Activated T-cell treated with anti-CD3 and anti-CD28 coated beads for 1 hour (primary cell): ENCODE measurements around the gene MAST1.
"Not testable (repeated sequence)": the region's sequence is repeated elsewhere in the genome, so short reads cannot be mapped to it uniquely, and the experiment has no call there.

Source experiments
- DNase-seq: peaks from one replicate; pipeline ENCODE4 v3.0.0-alpha.2; 2020; ENCODE audit warnings: low read depth

MAST1 gene

GRCh38 chr19:12872255-12872654 is 33.9 kb downstream of the MAST1 start:
- DNase-seq = no peak

DNA sequence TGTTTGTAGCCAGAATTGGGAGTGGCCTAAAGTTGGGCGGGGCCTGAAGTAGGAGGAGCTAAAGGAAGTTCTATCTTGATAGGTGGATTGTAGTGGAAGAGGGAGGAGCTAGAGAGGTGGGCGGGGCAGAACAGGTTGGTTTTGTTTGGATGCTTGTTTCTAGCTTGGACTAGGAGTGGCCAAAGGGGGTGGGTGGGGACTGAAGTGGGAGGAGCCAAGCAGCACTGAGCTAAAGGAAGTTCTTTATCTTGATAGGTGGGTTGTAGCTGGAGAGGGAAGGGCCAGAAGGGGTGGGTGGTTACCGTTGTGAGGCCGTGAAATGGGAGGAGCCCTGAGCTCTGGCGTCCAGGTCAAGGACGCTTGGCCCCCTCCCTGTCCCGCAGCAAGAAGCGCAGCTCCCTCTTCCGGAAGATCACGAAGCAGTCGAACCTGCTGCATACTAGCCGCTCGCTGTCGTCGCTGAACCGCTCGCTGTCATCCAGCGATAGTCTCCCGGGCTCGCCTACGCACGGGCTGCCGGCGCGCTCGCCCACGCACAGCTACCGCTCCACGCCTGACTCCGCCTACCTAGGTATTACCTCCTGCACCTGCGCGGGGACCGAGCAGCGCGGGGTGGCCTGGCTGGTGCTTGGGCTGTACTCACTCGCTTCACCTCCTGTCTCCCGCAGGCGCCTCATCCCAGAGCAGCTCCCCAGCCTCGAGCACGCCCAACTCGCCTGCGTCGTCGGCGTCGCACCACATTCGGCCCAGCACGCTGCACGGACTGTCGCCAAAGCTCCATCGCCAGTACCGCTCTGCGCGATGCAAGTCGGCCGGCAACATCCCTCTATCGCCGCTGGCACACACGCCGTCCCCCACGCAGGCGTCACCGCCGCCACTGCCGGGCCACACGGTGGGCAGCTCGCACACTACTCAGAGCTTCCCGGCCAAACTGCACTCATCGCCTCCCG is 34.9 kb downstream of the MAST1 start:
- no peak for DNase-seq

- DNase-seq = no peak
These were observed 35.8 kb downstream of the MAST1 start for GRCh38 chr19:12873891-12874745.

- DNase-seq = no peak
These were observed 36.8 kb downstream of the MAST1 start for GRCh38 chr19:12875086-12875485.

DNA sequence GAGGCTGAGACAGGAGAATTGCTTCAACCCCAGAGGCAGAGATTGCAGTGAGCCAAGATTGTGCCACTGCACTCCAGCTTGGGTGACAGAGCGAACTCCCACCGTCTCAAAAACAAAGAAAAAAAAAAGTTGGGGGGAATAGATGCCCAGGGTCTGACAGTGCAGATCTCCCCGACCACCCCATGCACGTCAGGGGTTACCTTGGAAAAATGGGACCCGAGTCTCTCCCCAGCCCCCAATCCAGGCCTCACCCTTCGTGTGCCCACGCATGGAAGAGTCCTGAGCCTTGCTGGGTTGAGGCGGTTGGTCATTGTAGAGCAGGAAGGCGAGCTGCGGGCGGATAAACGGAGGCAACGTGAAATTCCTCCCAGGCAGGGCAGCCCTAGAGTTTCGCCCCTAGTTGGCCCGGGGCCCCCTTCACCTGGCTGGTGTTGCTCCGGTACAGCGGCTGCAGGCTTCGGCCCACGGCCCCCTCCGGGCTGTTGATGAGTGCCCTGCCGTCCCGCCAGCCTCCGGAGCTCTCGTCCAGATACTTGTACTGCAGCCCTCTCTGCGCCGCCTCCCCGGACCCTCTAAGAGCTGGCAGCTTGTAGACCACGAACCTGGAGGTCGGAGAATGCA is 42.3 kb downstream of the MAST1 start:
- DNase-seq = no peak

DNA sequence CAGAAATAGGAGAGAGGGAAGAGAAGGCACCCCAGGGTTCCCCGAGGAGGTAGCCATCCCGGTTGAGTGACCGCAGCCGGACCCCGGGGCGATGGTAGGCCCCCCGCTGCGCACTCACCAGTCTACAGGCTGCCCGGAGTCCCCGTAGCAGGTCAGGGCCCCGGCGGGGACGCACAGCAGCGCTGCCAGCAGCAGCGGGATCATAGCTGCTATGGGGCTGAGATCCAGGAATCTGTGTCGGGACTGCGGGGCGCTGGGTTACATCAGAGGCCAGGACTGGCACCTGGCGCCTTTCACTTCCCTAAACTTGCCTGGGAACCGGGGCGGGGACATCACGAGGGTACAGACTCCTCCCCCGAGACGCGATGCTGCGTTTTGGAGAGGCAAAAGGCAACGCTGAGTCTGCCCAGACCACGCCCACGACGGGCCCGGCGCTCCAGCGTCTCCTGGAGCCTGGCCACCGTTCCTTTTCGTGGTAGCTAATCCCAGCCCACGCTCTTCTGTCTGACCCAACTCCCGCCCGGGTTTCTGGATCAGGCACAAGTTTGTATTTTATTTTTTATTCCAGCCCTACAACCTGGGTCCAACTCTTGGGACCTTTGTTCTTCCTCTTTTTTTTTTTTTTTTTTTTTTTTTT is 43.0 kb downstream of the MAST1 start, which contains the start of gene DNASE2:
Gene DNASE2, minus strand, starts transcription at position 278 of the 637 bp plus-strand sequence. Its CDS starts 74 bp downstream, at position 204.
- peak; percentile 83 for DNase-seq

DNA sequence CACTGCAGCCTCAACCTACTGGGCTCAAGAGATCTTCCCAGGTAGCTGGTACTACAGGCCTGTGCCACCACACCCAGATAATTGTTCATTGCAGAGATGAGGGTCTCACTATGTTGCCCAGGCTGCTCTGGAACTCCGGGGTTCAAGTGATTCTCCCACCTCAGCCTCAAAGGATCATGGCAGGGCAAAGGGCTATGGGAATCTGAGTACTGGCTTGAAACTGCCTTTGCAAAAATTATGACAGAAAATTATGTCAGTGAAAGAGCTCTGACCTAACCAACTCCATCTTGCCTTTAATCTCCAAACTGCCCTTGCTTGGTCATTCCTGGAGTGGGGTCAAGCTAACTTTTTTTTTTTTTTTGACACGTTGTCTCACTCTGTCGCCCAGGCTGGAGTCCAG is 44.3 kb downstream of the MAST1 start:
- no peak for DNase-seq

- DNase-seq = no peak
These were observed 45.9 kb downstream of the MAST1 start for GRCh38 chr19:12884202-12884601.

- DNase-seq = no peak
These were observed 46.3 kb downstream of the MAST1 start for GRCh38 chr19:12884627-12884925.

DNA sequence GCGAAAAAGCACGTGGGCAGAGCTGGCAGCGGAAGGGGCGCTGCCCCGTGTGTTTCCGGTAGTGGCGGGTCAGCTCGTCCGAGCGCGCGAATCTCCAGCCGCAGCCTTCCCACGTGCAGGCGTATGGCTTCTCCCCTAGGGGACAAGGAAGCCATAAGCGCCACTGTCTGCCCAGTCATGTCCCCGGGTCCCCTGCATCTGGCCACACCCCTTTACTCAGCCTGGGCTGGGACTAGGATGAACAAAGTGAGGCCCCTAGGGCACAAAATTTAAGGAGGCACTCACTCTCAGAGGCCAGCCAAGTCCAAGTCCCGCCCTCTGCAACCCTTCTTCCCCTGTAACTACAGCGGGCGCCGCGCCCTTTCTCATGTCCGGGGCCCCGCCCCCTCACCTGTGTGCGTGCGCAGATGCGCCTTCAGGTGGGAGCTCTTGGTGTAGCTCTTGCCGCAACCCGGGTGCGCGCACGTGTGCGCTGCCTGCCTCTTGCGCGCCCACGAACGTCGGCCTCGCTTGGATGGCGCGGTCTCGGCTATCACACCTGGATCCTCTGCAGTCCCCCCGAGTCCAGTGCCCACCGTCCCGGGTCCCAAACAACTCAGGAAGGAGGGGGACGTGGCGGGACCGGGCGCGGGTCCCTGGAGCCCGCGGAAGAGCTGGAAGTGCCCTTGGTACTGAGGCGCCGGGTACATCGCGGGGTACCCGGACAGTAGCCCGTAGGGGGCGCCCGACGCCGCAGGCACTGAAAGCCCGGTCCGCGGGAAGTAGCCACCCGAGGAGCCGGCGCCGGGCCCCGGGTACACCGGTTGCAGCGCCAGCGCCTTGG is 46.8 kb downstream of the MAST1 start:
- DNase-seq = peak; percentile 81

GRCh38 chr19:12885749-12886650 is 47.7 kb downstream of the MAST1 start:
- DNase-seq = no peak

- DNase-seq = no peak
These were observed 48.3 kb downstream of the MAST1 start for GRCh38 chr19:12886651-12886968.

DNA sequence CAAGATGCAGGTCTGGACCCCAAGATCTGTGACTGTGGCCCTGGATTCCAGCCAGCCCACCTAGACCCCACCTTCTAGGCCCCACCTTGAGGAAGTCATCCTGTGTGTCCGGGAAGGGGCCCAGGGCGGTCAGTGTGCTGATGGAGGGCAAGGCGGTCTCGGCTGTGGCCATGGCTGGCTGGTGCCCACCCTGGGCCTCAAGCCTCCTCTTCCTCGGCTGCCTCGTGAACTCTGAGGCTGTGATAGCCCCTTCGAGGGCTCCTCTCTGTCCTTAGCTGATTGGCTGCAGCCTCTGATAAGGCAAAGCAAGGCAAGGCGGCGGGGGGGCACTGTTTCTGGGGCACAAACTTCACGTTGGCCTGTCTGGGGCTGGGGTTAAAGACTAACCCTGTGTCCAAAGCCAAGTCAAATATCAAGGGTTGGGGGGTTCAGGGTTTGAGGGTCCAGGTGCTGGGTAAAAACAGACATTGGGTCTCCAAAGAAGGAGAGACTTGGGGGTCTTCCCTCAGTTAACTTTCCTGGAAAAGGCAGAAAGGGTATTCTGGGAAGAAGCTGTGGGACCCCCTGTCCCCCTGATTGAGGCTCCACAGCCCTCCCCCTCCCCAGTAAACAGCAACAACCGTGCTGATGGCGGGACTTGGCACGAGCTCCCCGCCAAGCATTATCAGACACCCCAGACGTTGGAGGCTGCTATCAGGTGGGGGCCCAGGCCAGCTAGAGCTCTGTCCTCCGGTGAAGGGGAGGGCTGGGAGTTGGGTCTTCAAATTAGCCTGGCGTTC is 48.8 kb downstream of the MAST1 start, which contains the start of gene KLF1:
Gene KLF1, minus strand, starts transcription at position 233 of the 779 bp plus-strand sequence. Its CDS starts 61 bp downstream, at position 172.
- DNase-seq = no peak

GRCh38 chr19:12888006-12888603 is 49.8 kb downstream of the MAST1 start:
- no peak for DNase-seq

GRCh38 chr19:12890299-12890786 is 52.0 kb downstream of the MAST1 start:
- not testable (repeated sequence) for DNase-seq

- peak; percentile 90 for DNase-seq
These were observed 52.7 kb downstream of the MAST1 start, which contains the start of gene GCDH for GRCh38 chr19:12890787-12891552. Gene GCDH, plus strand, starts transcription at chr19:12891160. Its CDS starts 145 bp downstream, at chr19:12891305.

- no peak for DNase-seq
These were observed 53.3 kb downstream of the MAST1 start for GRCh38 chr19:12891553-12892021.

DNA sequence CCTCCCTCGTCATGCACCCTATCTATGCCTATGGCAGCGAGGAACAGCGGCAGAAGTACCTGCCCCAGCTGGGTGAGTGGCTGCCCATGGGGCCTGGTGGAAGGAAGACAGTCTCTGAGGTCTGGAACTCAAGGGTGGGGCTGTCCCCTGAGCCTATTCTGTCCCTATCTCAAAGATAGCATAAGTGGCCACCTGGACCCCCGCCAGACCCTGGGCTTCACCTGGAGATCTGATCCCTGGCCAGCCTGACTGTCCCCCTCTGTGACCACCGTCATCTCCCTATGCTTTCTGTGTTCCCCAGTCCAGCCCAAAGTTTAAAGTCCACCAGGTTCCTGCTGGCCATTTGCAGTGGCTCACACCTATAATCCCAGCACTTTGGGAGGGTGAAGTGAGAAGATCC is 55.3 kb downstream of the MAST1 start:
- DNase-seq = no peak
